Vagina (tissue), 2 donors: ENCODE results near the gene FIBCD1. TPM values are rescaled to one million over a fixed set of nuclear protein-coding genes. Genes with fewer than 3 reads are reported as not detected.

Source experiments
- DNase-seq, 2 donors: peaks; one replicate each; pipeline ENCODE4 v3.0.0-alpha.2; 2017; ENCODE audit errors: extremely low spot score in 2 of 2
- H3K27ac ChIP-seq: fragments of 200-600 bp; sonication (generic); one replicate; pipeline ENCODE4 v1.5.1; 2019
- H3K27me3 ChIP-seq: fragments of 200-600 bp; sonication (generic); one replicate; pipeline ENCODE4 v1.5.1; 2019
- H3K36me3 ChIP-seq, 2 donors: fragments of 200-600 bp; sonication (generic); one replicate each; pipeline ENCODE4 v1.5.1; 2017 to 2019
- H3K4me1 ChIP-seq: fragments of 200-600 bp; sonication (generic); one replicate; pipeline ENCODE4 v1.5.1; 2019
- H3K4me3 ChIP-seq, 2 donors: fragments of 200-600 bp; sonication (generic); 1 replicate in 1 of 2; 2 replicates in 1 of 2; pipeline ENCODE4 v1.5.1; 2016 to 2019
- H3K9me3 ChIP-seq: fragments of 200-600 bp; sonication (generic); one replicate; pipeline ENCODE4 v1.5.1; 2019
- POLR2A ChIP-seq, 2 donors: fragments of 450-650 bp; IDR thresholded peaks; one replicate each; pipeline ENCODE4 v1.6.1; 2017; ENCODE audit warnings: antibody characterized with exemption in 2 of 2, mild to moderate bottlenecking in 2 of 2, moderate library complexity in 2 of 2
- POLR2AphosphoS5 ChIP-seq, 2 donors: sonication (generic); formaldehyde crosslinking; IDR thresholded peaks; one replicate each; pipeline ENCODE4 v1.9.0; 2017; ENCODE audit warnings: antibody characterized with exemption in 2 of 2, mild to moderate bottlenecking in 2 of 2, low read depth in 1 of 2; ENCODE audit not compliant: insufficient read depth in 1 of 2
- intact Hi-C: fragments of 100-400 bp; cut with DNase I; formaldehyde crosslinking; loops from one replicate; pipeline ENCODE4 v1.15.1; 2023
- total RNA-seq: library from RNA; depleted of rRNA; stranded (reverse); fragments of >200 nt; gene quantifications from one replicate; pipeline ENCODE4 v1.2.3, GENCODE V29; 2016
- TF ChIP-seq, protein P1 (sequence below), 3 experiments: fragments of 450-650 bp in 2 of 3; fragments of 200-600 bp in 1 of 3; sonication (generic) in 1 of 3; IDR thresholded peaks; one replicate each; pipeline ENCODE4 v1.5.1; 2017 to 2019; ENCODE audit warnings: antibody characterized with exemption in 3 of 3, mild to moderate bottlenecking in 2 of 3, moderate library complexity in 2 of 3

The FIBCD1 gene
- total RNA-seq, 1 donor from 2014 or later, result not detected

DNA sequence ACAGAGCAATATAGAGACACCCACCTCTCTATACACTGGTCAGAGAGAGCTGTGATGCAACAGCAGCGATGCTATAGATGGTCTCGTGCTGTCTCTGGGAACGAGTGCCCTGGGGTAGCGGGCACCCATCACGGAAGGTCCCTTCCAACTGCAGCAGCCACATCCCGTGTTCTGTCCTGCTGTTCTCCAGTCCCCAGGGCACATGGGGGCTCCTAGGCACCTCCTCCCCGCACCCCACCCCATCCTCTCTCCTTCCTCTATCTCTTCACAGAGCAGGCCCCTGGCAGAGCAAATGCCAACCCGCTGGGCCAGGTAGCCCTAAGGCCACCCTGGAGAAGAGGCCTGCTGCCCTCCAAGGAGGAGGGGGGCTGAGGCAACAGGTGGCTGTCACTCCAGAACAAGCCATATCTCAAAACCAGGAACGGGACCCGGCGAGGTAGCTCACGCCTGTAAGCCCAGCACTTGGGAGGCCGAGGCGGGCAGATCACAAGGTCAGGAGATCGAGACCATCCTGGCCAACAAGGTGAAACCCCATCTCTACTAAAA, 8.2 kb downstream of the FIBCD1 start:
- intact Hi-C loops, result no loop called here
- Histone ChIP-seq H3K9me3 (no peaks in the 10 kb centered on the region), H3K36me3 (no peaks in the 10 kb centered on the region), H3K4me3 (no peak overlapping the region), H3K27me3 (peaks cover 6% of the 10 kb centered on the region), H3K4me1 (peaks cover 13% of the 10 kb centered on the region), H3K27ac (no peak overlapping the region)
- TF ChIP-seq, protein P1, sequence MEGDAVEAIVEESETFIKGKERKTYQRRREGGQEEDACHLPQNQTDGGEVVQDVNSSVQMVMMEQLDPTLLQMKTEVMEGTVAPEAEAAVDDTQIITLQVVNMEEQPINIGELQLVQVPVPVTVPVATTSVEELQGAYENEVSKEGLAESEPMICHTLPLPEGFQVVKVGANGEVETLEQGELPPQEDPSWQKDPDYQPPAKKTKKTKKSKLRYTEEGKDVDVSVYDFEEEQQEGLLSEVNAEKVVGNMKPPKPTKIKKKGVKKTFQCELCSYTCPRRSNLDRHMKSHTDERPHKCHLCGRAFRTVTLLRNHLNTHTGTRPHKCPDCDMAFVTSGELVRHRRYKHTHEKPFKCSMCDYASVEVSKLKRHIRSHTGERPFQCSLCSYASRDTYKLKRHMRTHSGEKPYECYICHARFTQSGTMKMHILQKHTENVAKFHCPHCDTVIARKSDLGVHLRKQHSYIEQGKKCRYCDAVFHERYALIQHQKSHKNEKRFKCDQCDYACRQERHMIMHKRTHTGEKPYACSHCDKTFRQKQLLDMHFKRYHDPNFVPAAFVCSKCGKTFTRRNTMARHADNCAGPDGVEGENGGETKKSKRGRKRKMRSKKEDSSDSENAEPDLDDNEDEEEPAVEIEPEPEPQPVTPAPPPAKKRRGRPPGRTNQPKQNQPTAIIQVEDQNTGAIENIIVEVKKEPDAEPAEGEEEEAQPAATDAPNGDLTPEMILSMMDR (IDR thresholded peaks at IDR 0.05), result no peak
- TF ChIP-seq POLR2A (IDR thresholded peaks at IDR 0.05) (no peak), POLR2AphosphoS5 (IDR thresholded peaks at IDR 0.05; ENCODE audit: insufficient read depth in 1 of 2, low read depth in 1 of 2) (no peak)
- DNase-seq, result no peak

DNA sequence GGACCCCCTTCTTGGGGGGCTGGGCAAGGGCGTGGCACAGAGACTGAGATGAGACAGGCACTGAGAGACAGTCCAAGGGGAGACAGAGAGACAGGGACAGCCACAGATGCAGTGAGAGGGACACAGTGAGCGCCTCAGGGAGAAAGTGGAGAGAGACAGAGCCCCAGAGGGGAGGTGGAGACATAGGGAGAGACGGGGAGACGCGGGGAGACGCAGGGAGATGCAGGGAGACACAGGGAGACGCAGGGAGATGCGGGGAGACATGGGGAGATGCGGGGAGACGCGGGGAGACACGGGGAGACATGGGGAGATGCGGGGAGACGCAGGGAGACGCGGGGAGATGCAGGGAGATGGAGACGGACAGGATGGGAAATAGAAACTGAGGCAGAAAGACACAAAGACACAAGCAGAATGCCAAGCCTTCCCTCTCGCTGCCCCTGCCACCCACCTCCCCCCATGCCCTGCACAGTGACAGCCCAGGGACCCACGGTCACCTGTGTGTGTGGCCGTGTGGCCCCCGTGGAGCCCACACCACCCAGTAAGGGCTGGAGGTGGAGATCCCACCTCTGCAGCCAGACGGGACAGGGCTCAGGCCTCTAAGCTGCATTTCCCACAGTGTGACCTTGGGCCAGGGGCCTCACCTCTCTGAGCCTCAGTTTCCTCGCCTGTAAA, 8.8 kb downstream of the FIBCD1 start:
- no peak for DNase-seq
- Histone ChIP-seq H3K27ac (no peak overlapping the region), H3K9me3 (no peaks in the 10 kb centered on the region), H3K36me3 (no peaks in the 10 kb centered on the region), H3K4me1 (peaks cover 13% of the 10 kb centered on the region), H3K27me3 (peaks cover 6% of the 10 kb centered on the region), H3K4me3 (no peak overlapping the region)
- intact Hi-C loops, result no loop called here
- TF ChIP-seq POLR2A (IDR thresholded peaks at IDR 0.05) (no peak), POLR2AphosphoS5 (IDR thresholded peaks at IDR 0.05; ENCODE audit: insufficient read depth in 1 of 2, low read depth in 1 of 2) (no peak)
- TF ChIP-seq, protein P1 (IDR thresholded peaks at IDR 0.05), result no peak

DNA sequence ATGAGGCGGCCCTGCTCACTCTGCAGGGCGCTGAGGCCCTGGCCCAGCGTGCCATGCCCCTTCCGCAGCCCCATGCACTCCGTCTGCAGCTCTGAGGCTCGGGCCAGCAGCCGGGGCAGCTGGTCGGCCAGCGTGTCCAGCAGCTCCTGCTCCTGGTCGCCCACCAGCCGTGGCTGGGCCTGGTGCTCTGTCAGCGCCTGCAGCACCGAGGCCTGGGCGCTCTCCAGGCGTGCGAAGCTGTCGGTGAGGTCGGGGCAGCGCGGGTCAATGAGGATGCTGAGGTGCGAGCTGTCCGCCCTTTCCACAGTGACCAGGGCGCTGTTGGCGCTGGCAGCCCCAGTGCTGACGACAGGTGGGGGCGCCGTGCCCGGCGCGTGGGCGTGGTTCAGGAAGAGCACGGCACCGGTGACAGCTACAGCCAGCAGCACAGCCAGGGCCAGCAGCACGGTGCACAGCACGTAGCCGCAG, 9.4 kb downstream of the FIBCD1 start:
- peaks cover 13% of the 10 kb centered on the region for H3K4me1 ChIP-seq
- intact Hi-C loops, result no loop called here
- H3K27me3 ChIP-seq, result peaks cover 6% of the 10 kb centered on the region

DNA sequence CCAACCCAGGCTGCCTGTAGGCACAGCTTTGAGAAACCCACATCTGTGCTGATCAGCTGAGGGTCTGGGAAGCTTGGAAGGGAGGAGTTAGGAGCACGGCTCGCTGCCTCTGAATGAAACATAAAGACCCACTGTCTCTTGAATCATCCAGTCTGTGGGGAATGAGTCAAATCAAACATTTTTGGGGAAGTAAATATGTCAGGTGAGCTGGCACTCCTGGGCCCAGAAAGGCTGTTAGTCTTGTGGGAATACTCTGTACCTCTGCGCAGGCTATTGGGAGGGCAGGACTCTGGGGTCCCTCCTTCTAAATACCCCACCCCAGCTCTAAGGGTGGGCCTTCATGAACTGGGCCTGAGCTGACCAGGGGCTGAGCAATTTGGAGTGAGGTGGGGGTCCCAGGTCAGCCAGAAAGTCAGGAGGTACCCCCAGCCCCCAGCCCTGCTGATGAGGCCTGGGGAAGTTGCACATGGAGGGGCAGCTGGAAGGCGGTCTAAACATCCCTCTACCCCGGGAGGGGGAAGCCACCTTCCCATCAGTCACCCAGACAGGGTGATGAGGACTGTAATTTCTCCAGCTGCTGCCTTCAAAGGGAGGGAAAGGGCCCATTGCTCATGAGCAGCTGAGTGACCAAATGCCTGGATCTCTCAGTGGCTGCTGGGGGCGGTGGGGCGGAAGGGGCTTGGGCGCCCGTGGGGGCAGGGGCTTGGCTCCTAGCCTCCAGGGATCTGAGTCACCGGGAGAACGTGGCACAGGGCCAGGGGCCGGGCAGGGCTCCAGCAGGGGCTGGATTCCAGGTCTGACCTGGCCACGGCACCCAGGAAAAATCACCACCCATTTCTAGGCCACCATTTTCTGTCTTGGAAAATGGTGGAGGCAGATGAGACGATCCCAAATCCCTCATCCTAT, 10.8 kb downstream of the FIBCD1 start:
- H3K4me1 ChIP-seq, result peaks cover 11% of the 10 kb centered on the region
- intact Hi-C loops, result no loop called here
- no peak overlapping the region for H3K4me3 ChIP-seq
- H3K27me3 ChIP-seq, result no peaks in the 10 kb centered on the region
- no peaks in the 10 kb centered on the region for H3K9me3 ChIP-seq
- DNase-seq, result no peak
- TF ChIP-seq POLR2AphosphoS5 (IDR thresholded peaks at IDR 0.05; ENCODE audit: insufficient read depth in 1 of 2, low read depth in 1 of 2), result no peak
- TF ChIP-seq POLR2A (IDR thresholded peaks at IDR 0.05), result no peak
- TF ChIP-seq, protein P1 (IDR thresholded peaks at IDR 0.05), result no peak
- H3K27ac ChIP-seq, result no peak overlapping the region
- no peaks in the 10 kb centered on the region for H3K36me3 ChIP-seq

More for the DNA sequence above, 9.4 kb downstream of the FIBCD1 start:
- Histone ChIP-seq H3K36me3 (no peaks in the 10 kb centered on the region), H3K9me3 (no peaks in the 10 kb centered on the region), H3K4me3 (no peak overlapping the region), H3K27ac (no peak overlapping the region)
- TF ChIP-seq POLR2AphosphoS5 (IDR thresholded peaks at IDR 0.05; ENCODE audit: insufficient read depth in 1 of 2, low read depth in 1 of 2) (no peak), POLR2A (IDR thresholded peaks at IDR 0.05) (no peak)
- TF ChIP-seq, protein P1 (IDR thresholded peaks at IDR 0.05), result no peak
- DNase-seq, result no peak
